NCI-H1417 (cell line): Measurements from ENCODE around the gene RBM4.
"Not testable (repeated sequence)": the region's sequence is repeated elsewhere in the genome, so short reads cannot be mapped to it uniquely, and the experiment has no call there.

Experiments used
- DNase-seq, 3 experiments: peaks; one replicate each; lab custom pipeline; 2025; lab: John Stamatoyannopoulos, UW

Gene RBM4

GRCh38 chr11:66616379-66617154 is 21.9 kb upstream of the RBM4 start, which contains the start of gene RBM14:
Gene RBM14, plus strand, starts transcription at chr11:66616630. Its CDS starts 91 bp downstream, at chr11:66616721.
- DNase-seq, result peak; percentile 98 to 100 (median 100)

- no peak for DNase-seq
These were observed 21.2 kb upstream of the RBM4 start for GRCh38 chr11:66617155-66617834.

- DNase-seq, result peak in 1 of 3 experiments; percentile 24
These were observed 19.4 kb upstream of the RBM4 start for GRCh38 chr11:66619080-66619554.

- no peak for DNase-seq
These were observed 14.1 kb upstream of the RBM4 start for GRCh38 chr11:66624450-66624849.

- DNase-seq, result no peak
These were observed 13.3 kb upstream of the RBM4 start for GRCh38 chr11:66625041-66625751.

GRCh38 chr11:66625752-66626149 is 12.8 kb upstream of the RBM4 start:
- no peak for DNase-seq

- no peak for DNase-seq
These were observed 12.1 kb upstream of the RBM4 start for GRCh38 chr11:66626382-66626781.

- DNase-seq, result no peak
These were observed 11.6 kb upstream of the RBM4 start for GRCh38 chr11:66626926-66627325.

GRCh38 chr11:66628061-66628603 is 10.4 kb upstream of the RBM4 start:
- no peak for DNase-seq

GRCh38 chr11:66629356-66629755 is 9.1 kb upstream of the RBM4 start:
- no peak for DNase-seq

- DNase-seq, result no peak
These were observed 6.6 kb upstream of the RBM4 start for GRCh38 chr11:66631883-66632282.

GRCh38 chr11:66632952-66633351 is 5.6 kb upstream of the RBM4 start:
- DNase-seq, result no peak

- DNase-seq, result peak in 1 of 3 experiments; percentile 5
These were observed 2.1 kb upstream of the RBM4 start for GRCh38 chr11:66636411-66636810.

GRCh38 chr11:66637557-66638176 is 836 bp upstream of the RBM4 start:
- DNase-seq, result no peak

- peak in 2 of 3 experiments; percentile 65 to 83 for DNase-seq
These were observed 737 bp downstream of the RBM4 start for GRCh38 chr11:66639066-66639813.

- DNase-seq, result not testable (repeated sequence)
These were observed 1.4 kb downstream of the RBM4 start for GRCh38 chr11:66639814-66640340.

- DNase-seq, result peak; percentile 4 to 74 (median 9)
These were observed 3.3 kb downstream of the RBM4 start for GRCh38 chr11:66641834-66642233.

- no peak for DNase-seq
These were observed 5.4 kb downstream of the RBM4 start for GRCh38 chr11:66643745-66644437.

- DNase-seq, result no peak
These were observed 8.3 kb downstream of the RBM4 start for GRCh38 chr11:66646828-66647227.

GRCh38 chr11:66649903-66650302 is 11.4 kb downstream of the RBM4 start:
- DNase-seq, result no peak
